HEK293 (cell line): ENCODE results near the gene KLHL10.

ENCODE experiments used
- KLF9 ChIP-seq: fragments of 450-650 bp; formaldehyde crosslinking; IDR thresholded peaks from 2 replicates; pipeline ENCODE4 v1.5.1; 2016; ENCODE audit warnings: missing biosample characterization, missing genetic modification characterization, low read depth
- ZBTB1 ChIP-seq: fragments of 450-650 bp; formaldehyde crosslinking; IDR thresholded peaks from 2 replicates; pipeline ENCODE4 v1.5.1; 2016; ENCODE audit warnings: missing biosample characterization, missing genetic modification characterization
- ZNF140 ChIP-seq: fragments of 450-650 bp; formaldehyde crosslinking; IDR thresholded peaks from 2 replicates; pipeline ENCODE4 v1.5.1; 2016; ENCODE audit warnings: missing biosample characterization, missing genetic modification characterization
- ZNF155 ChIP-seq: fragments of 450-650 bp; formaldehyde crosslinking; IDR thresholded peaks from 2 replicates; pipeline ENCODE4 v1.5.1; 2016; ENCODE audit warnings: missing biosample characterization, missing genetic modification characterization
- ZNF24 ChIP-seq: fragments of 450-650 bp; formaldehyde crosslinking; IDR thresholded peaks from 2 replicates; pipeline ENCODE4 v1.5.1; 2016; ENCODE audit warnings: missing biosample characterization, missing genetic modification characterization
- ZNF292 ChIP-seq: fragments of 450-650 bp; formaldehyde crosslinking; IDR thresholded peaks from 2 replicates; pipeline ENCODE4 v1.5.1; 2016; ENCODE audit warnings: low read depth, missing biosample characterization, missing genetic modification characterization, borderline replicate concordance
- ZNF660 ChIP-seq: fragments of 450-650 bp; IDR thresholded peaks from 2 replicates; pipeline ENCODE4 v1.5.1; 2018; ENCODE audit warnings: missing biosample characterization, mild to moderate bottlenecking, missing genetic modification characterization
- TF ChIP-seq, protein P1 (sequence below): fragments of 450-650 bp; formaldehyde crosslinking; IDR thresholded peaks from 2 replicates; pipeline ENCODE4 v1.5.1; 2016; ENCODE audit warnings: missing biosample characterization, missing genetic modification characterization

DNA sequence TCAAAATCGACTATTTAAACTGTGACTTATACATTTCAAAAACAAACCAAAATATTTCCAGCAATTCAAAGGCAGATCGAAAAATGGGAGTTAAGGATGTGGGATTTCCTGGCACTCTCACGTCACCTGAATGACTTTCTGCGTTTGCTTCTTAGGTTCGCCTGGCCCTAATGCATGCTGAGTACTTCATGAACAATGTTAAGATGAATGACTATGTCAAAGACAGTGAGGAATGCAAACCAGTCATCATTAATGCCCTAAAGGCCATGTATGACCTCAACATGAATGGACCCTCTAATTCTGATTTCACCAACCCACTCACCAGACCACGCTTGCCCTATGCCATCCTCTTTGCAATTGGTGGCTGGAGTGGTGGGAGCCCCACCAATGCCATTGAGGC, 7.3 kb downstream of the KLHL10 start:
- TF ChIP-seq, protein P1, sequence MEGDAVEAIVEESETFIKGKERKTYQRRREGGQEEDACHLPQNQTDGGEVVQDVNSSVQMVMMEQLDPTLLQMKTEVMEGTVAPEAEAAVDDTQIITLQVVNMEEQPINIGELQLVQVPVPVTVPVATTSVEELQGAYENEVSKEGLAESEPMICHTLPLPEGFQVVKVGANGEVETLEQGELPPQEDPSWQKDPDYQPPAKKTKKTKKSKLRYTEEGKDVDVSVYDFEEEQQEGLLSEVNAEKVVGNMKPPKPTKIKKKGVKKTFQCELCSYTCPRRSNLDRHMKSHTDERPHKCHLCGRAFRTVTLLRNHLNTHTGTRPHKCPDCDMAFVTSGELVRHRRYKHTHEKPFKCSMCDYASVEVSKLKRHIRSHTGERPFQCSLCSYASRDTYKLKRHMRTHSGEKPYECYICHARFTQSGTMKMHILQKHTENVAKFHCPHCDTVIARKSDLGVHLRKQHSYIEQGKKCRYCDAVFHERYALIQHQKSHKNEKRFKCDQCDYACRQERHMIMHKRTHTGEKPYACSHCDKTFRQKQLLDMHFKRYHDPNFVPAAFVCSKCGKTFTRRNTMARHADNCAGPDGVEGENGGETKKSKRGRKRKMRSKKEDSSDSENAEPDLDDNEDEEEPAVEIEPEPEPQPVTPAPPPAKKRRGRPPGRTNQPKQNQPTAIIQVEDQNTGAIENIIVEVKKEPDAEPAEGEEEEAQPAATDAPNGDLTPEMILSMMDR (tag by site-specific recombination) = no peak
- TF ChIP-seq ZNF660 (no peak), ZNF292 (tag by site-specific recombination) (no peak), ZBTB1 (tag by site-specific recombination) (no peak), KLF9 (tag by site-specific recombination) (no peak), ZNF155 (no peak), ZNF24 (tag by site-specific recombination) (no peak), ZNF140 (tag by site-specific recombination) (no peak)
